ENCODE measurements around the gene SESN1.

Gene SESN1

GRCh38 chr6:109058620-109059019 is 36.0 kb downstream of the SESN1 start:
- no peak for DNase-seq

- no peak for DNase-seq
Measured at GRCh38 chr6:109056661-109057060, 38.0 kb downstream of the SESN1 start.

- DNase-seq: no peak
Measured at GRCh38 chr6:109055771-109056235, 38.8 kb downstream of the SESN1 start.

DNA sequence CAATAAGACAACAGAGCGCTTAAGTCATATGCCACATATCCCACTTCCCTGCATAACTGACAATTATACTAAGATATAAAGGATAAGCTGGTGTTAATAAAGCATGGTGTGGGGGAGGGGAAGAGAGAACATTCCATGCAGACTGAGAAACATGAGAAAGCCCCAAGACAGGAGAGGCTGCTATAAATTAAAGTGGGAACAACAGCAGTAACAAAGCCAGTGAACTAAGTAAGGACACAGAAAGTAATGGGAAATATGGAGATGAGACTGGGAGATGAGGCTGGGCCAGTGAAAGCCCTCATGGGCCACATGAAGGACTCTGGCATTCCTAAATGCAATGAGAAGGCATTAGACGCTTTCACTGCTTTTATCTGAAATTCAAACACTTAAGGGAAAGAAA is 41.3 kb downstream of the SESN1 start:
- no peak for DNase-seq

DNA sequence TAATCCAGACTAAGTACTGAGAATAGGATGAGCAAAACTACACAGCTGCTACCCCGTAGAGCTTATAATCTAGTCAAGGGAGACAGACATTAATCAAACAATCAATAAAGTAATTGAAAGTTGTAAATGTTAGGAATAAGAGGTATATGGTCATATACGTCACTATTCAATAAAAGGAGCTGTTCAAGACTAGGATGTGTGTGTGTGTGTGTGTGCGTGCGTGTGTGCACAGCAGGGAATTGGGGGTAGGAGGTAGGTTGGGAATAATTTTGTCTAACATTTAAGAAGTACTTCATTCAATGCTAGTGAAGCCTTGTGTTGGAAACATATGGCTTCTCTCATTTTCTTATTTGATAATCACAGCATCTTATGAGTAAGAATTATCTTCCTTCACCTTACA is 41.8 kb downstream of the SESN1 start:
- DNase-seq: no peak

- no peak for DNase-seq
Measured at GRCh38 chr6:109052018-109052651, 42.5 kb downstream of the SESN1 start.

DNA sequence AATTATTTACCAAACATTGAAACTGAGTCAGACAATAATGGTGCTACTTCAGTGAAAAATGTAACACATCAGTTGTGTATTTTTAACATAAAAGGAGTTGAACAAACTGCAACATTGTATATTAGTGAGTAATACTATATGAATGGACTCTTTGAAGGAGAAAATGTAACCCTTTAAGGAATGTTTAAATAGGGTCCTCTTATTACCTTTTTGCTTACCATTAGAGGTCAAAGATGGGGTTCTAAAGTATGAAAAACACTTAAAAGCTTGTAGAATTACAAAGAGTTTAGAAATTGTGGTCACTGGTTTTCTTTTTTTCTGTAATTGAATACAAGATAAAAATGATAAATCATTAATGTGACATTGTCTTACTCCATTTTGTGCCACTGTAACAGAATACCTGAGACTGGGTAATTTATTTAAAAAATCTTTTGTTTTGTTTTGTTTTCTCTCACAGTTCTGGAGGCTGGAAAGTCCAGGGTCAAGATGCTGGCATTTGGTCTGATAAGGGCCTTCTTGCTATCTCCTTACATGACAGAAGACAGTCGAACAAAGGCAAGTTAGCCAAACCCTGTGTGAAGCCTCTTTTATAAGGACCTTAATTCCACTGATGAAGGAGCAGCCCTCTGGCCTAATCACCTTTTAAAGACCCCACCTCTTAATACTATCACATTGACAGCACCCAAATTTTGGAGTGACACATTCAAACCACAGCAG is 43.2 kb downstream of the SESN1 start:
- no peak for DNase-seq

GRCh38 chr6:109050447-109051102 is 44.1 kb downstream of the SESN1 start:
- no peak for DNase-seq

GRCh38 chr6:109050012-109050411 is 44.6 kb downstream of the SESN1 start:
- no peak for DNase-seq

DNA sequence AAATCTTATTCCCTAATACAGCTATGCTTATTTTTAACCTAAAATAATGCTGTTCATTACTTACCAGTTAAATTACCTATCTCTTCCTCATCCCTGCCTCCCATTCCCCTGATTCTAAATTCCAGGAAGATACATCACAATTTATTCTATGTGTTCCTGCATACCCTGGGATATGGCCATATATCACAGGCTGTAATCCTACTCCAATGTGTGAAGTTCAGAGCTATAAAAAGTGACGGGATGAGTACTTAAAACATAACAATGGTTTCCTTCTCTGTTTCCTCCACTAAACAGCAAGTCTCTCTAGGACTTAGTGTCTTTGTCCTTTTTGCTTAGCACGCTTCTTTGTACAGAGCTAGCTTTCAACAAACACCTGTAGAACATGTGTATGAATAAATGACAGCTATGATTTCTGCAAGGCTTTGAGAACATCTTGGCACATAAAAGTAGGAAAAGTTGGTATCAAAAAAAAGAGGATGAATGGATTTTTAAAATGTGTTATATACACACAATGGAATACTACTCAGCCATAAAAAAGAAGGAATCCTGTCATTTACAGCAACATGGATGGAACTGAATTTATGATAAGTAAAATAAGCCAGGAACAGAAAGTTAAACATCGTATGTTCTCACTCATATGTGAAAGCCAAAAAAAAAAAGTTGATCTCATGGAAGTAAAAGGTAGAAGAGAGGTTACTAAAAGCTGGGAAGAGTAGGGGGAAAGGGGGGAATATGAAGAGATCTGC is 45.8 kb downstream of the SESN1 start:
- no peak for DNase-seq

- DNase-seq: no peak
Measured at GRCh38 chr6:109048176-109048575, 46.5 kb downstream of the SESN1 start.

GRCh38 chr6:109045493-109045892 is 49.2 kb downstream of the SESN1 start:
- DNase-seq: no peak

DNA sequence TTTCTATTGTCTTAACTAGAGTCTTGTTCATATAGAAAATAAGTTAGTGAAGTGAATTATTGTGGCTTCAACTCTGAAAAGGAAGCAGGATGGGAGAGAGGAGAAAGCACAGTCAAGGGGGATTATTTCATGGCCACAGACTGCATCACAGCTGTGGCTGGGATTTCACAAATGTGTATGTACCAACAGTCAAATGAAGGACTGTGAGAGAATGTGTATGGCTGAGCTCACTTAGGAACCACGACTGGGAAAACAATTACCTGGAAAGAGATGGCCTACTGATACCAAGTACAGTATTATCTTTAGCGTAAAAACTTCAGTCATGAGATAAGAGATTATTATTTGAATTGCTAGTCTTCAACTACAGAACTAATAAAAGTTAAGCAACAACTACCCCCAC is 54.9 kb downstream of the SESN1 start:
- DNase-seq: no peak

DNA sequence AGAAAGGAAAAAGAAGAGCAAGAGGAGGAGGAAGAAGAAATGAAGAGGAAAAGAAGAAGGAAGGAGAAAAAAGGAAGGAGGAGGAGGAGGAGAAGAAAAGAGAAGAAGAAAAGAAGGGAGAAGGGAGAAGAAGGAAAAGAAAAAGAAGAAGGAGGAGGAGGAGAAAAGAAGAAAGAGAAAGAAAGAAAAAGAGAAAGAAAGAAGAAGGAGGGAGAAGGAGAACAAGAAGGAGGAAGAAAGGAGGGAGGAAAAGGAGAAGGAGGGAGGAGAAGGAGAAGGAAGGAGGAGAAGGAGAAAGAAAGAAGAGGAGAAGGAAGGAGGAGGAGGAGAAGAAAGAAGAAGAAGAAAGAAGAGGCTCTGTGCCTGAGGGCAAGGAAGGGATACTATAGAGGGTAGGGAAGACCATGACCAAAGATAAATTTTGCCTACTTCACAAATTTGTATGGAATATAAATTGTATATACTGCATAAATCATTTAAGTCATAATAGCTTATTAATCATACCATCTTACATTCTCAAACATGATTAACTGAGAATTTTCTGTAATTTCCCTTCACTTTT is 55.7 kb downstream of the SESN1 start:
- DNase-seq: no peak

DNA sequence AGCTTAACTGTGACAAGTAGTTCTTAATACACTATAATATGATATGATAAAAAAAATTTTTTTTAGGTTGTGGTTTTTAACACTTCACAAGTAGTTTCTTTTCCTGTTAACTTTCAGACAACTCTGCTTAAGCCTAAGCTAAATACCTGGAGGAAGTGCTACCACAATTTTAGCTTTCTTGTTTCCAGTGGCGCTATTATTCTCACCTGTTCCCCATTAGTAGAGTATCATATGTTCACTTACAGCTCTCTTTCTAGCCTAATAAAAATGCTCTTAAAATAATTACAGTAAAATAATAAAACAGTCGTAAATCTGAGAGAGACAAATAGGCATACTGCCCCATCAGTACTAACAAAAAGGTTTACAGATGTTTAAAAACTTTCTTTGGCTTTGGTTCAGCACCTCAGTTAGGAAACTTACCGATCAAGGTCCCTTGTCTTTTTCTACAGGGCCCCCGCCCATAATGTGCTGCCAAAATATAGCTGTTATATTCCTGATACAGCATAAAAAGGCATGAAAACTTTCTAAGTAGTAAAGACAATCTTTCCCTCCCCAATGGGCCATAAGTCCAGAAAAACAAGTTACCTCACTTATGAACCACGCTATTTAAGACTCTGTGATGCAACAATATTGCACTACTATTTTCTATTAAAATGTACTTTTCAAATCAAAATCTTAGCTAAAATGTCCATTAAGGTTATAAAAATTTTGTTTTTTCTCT is 57.9 kb downstream of the SESN1 start:
- DNase-seq: no peak

DNA sequence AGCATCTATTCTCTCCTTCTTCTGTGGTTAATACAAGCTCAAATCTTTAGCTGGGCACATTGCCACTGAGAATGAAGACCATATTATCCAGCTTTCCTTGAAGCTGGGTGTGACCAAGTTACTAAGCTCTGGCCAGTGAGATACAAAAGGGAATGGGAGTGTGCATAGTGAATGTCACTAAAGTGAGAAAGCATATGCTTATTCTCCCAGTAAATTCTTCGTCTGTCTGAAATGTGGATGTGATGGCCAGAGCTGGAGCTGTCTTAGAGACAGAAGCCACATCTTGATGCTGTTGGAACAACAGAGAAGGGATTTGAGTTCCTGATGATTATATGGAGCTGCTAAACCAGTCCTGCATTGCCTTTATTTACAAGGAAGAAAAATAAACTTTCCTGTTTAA is 60.1 kb downstream of the SESN1 start:
- no peak for DNase-seq

- DNase-seq: no peak
Measured at GRCh38 chr6:109033655-109034054, 61.0 kb downstream of the SESN1 start.

DNA sequence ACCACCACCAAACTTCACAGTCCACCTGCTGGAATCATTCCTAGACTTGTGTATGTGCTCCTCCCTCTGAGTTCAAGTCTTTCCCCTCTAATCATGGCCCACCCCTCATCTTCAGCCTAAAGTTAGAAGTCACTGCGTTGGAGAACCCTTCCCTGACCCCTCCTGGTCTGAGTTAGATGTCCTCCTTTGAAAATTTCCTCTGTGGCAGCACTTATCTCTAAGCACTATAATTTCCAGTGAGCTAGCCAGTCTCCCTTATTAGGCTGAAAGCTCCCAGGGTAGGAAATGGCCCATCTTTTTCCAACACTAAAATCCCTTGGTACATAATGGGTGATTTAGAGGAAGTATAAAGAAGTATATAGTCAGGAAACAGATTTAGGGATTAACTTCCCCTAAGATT is 63.2 kb downstream of the SESN1 start:
- DNase-seq: no peak

DNA sequence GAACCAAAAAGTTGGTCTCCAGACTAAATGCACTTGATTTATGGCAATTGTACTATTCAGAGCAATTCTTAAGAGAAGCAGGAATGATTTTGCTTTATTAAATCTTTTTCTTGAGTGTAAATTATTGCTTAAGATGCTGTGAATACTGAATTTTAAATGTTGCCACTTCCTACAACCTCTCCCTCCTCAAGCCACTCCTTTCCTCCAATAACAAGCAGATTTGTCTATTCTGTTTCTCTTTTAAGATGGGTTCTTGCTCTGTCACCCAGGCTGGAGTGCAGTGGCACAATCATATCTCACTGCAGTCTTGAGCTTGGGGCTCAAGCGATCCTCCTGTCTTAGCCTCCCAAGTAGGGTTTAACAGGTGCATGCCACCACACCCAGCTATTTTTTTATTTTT is 65.3 kb downstream of the SESN1 start:
- no peak for DNase-seq

DNA sequence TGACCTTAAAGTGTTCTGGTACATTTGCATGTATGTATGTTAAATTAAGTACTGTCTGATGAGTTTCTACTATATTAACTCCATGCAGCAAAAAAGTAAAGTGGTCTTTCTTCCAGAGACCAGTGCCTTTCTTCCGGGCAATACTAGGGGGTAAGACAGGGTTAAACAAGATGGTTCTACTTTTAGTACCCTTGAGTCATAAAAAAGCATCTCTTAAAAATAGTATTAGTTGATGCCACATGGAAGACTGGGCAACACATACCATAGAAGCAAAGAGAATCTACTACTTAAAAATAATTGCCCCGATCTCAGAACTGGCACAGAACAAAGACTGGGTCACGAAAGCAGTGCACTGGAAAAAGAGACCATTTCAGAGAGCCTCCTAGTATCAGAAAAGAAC is 66.2 kb downstream of the SESN1 start:
- no peak for DNase-seq

- DNase-seq: no peak
Measured at GRCh38 chr6:109027964-109028363, 66.7 kb downstream of the SESN1 start.

GRCh38 chr6:109025639-109026038 is 69.0 kb downstream of the SESN1 start:
- DNase-seq: no peak

DNA sequence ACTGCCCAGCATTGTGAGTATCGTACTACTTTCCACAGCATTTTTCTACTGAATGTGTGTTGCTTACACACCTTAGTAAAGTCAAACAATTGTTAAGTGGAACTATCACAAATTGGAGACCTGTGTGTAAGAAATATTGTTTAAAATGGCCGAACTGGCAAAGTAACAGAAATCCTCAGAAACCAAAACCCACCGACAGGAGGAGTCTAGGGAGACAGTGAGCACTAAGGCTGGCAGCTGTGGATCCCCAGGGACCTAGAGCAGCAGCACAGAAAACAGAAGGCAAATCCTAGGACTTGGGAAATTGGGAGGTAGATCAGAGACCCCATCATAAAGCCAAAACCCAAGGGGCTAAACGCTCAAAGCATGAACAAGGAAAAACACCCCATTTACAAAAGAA is 69.9 kb downstream of the SESN1 start:
- no peak for DNase-seq

Measured in activated CD4-positive, alpha-beta T cell treated with anti-CD3 and anti-CD28 coated beads for 1 hour (primary cell).